CD4-positive, CD25-positive, alpha-beta regulatory T cell (primary cell): ENCODE data around the gene DYNC1I1. TPM values are rescaled to one million over a fixed set of nuclear protein-coding genes. Genes with fewer than 3 reads are reported as not detected.

Source experiments
- ATAC-seq, 2 donors: fragments of 150-1000 bp; cut with Tn5 transposase; one replicate each; pipeline ENCODE4 v1.10.0; 2021; ENCODE audit warnings: low read depth in 2 of 2, moderate number of reproducible peaks in 2 of 2, moderate library complexity in 1 of 2
- DNase-seq, 3 donors: peaks; one replicate each; pipeline versions ENCODE4 v3.0.0 to v3.0.0-alpha.2; 2012 to 2022; ENCODE audit warnings: mixed read lengths in 1 of 3
- H3K27ac ChIP-seq: one replicate; pipeline ENCODE4 v1.7.0; 2013; ENCODE audit warnings: mild to moderate bottlenecking, low read length; ENCODE audit not compliant: insufficient read depth, poor library complexity, severe bottlenecking
- H3K27me3 ChIP-seq: one replicate; pipeline ENCODE4 v1.7.0; 2013; ENCODE audit warnings: low read length; ENCODE audit not compliant: control insufficient read depth, insufficient read depth
- H3K36me3 ChIP-seq: one replicate; pipeline ENCODE4 v1.7.0; 2013; ENCODE audit warnings: mild to moderate bottlenecking, low read length, moderate library complexity; ENCODE audit not compliant: control insufficient read depth, insufficient read depth
- H3K4me1 ChIP-seq: 2 replicates; pipeline ENCODE4 v1.7.0; 2013; ENCODE audit warnings: mild to moderate bottlenecking, low read length; ENCODE audit not compliant: insufficient read depth, control insufficient read depth, poor library complexity, severe bottlenecking
- H3K4me3 ChIP-seq: one replicate; pipeline ENCODE4 v1.7.0; 2013; ENCODE audit warnings: low read depth, mild to moderate bottlenecking, low read length, moderate library complexity
- H3K9me3 ChIP-seq, 2 experiments: 1 replicate in 1 of 2; 2 replicates in 1 of 2; pipeline ENCODE4 v1.7.0; 2013; ENCODE audit warnings: low read length in 2 of 2, mild to moderate bottlenecking in 1 of 2, moderate library complexity in 1 of 2; ENCODE audit not compliant: control insufficient read depth in 2 of 2
- H3K27ac Mint-ChIP-seq, 3 donors: one replicate each; pipeline ENCODE4 v1.8.0; 2020 to 2022; ENCODE audit warnings: mild to moderate bottlenecking in 3 of 3, mixed read lengths in 3 of 3, moderate library complexity in 2 of 3
- H3K27me3 Mint-ChIP-seq: one replicate; pipeline ENCODE4 v1.8.0; 2022; ENCODE audit warnings: mild to moderate bottlenecking, mixed read lengths
- H3K36me3 Mint-ChIP-seq: one replicate; pipeline ENCODE4 v1.8.0; 2020; ENCODE audit warnings: mixed read lengths
- H3K4me1 Mint-ChIP-seq, 4 donors: one replicate each; pipeline ENCODE4 v1.8.0; 2020 to 2022; ENCODE audit warnings: mixed read lengths in 4 of 4, mild to moderate bottlenecking in 1 of 4
- H3K4me3 Mint-ChIP-seq, 4 donors: one replicate each; pipeline ENCODE4 v1.8.0; 2020 to 2022; ENCODE audit warnings: mild to moderate bottlenecking in 4 of 4, mixed read lengths in 4 of 4, moderate library complexity in 3 of 4
- H3K9me3 Mint-ChIP-seq, 7 donors: one replicate each; pipeline ENCODE4 v1.8.0; 2020 to 2022; ENCODE audit warnings: mixed read lengths in 7 of 7, mild to moderate bottlenecking in 3 of 7, moderate library complexity in 2 of 7
- polyA plus RNA-seq, 4 donors: library from polyadenylated mRNA; unstranded; fragments of 300-500 nt; fragmentation: Illumina TruSeq; gene quantifications; one replicate each; pipeline ENCODE4 v1.2.3, GENCODE V29; 2021
- total RNA-seq: library from RNA; stranded (reverse); gene quantifications from one replicate; pipeline ENCODE4 v1.2.3, GENCODE V29; 2022

The DYNC1I1 gene
- total and polyA plus RNA-seq, 5 donors from 2014 or later: not detected

DNA sequence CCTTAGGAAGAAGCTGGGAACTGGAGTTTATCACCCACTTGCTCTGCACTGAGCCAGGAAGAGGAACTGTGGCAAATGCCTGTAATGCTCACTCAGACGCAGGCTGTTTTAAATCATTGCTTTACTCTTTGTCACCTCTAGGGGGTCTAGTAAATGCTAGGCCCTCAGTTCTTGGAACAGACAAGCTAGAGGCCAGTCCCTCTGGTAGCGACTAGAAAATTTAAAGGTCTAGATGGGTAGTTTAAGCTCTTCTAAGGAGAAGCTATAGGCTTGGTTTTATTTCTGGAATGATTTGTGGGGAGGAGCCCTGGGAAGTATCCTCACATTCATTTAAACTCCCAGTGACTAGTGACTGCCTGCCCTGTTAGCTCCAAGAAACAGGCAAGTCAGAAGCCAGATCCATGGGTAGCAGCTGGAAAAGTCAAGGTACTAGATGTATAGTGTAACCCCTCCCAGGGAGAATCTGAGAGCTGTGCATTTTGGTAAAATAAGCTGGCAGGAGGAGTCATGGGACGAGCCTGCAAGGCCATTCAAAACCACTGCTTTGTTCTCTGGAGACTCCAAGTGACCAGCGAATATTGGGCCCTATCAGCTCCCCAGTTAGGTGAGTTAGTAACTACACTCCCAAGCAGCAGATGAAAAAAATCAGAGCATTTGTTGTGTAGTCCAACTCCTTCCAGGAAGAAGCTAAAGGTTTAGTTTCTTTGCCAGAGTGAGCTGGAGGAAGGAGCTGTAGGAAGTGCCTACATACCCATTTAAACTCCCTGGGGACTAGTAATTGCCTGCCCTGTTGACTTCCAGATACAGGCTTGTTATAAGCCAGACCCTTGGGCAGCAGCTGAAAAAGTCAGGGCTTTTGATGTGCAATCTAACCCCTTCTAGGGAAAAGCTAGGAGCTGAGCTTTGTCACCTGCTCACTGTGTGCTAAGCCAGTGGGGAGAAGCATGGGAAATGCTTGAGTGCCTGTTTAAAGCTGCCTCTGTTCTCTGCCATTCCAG, 68.9 kb downstream of the DYNC1I1 start:
- Histone ChIP-seq H3K27ac (no peak overlapping the region), H3K9me3 (no peaks in the 10 kb centered on the region), H3K4me1 (no peaks in the 10 kb centered on the region), H3K4me3 (no peak overlapping the region), H3K36me3 (no peaks in the 10 kb centered on the region), H3K27me3 (no peaks in the 10 kb centered on the region)
- H3K4me1 Mint-ChIP-seq: no peaks in the 10 kb centered on the region
- no peak overlapping the region for H3K27ac Mint-ChIP-seq
- H3K9me3 Mint-ChIP-seq: peaks cover 0 to 11% (median 5%) of the 10 kb centered on the region in 7 donors
- no peak overlapping the region for H3K4me3 Mint-ChIP-seq
- ATAC-seq (no peak), DNase-seq (no peak)
- no peaks in the 10 kb centered on the region for H3K27me3 Mint-ChIP-seq
- no peaks in the 10 kb centered on the region for H3K36me3 Mint-ChIP-seq

DNA sequence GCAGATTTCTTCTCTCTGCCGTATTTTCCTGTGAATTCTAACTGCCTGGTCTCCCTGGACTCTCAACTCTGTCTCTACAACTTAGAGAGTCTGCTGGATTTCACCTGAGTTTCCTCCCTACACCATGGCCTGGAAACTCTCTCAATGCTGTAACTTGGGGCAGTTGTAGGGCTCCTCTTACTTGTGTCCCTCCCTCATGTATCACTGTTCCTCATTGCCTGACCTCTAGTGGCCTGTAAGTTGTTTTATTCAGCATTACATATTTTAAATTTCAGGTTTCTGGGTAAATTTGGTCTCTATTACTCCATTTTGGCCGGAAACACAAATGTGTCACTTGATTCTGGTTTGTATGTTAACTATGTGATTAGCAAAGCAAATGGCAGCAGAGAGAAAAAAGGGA, 70.9 kb downstream of the DYNC1I1 start:
- Mint-ChIP-seq H3K27ac (no peak overlapping the region), H3K9me3 (peaks cover 0 to 6% (median 5%) of the 10 kb centered on the region in 7 donors), H3K4me3 (no peak overlapping the region), H3K4me1 (no peaks in the 10 kb centered on the region), H3K36me3 (no peaks in the 10 kb centered on the region), H3K27me3 (no peaks in the 10 kb centered on the region)
- Histone ChIP-seq H3K27ac (no peak overlapping the region), H3K4me3 (no peak overlapping the region), H3K36me3 (no peaks in the 10 kb centered on the region), H3K27me3 (no peaks in the 10 kb centered on the region), H3K9me3 (no peaks in the 10 kb centered on the region), H3K4me1 (no peaks in the 10 kb centered on the region)
- DNase-seq (no peak), ATAC-seq (no peak)

- Histone ChIP-seq H3K27ac (no peak overlapping the region), H3K9me3 (no peaks in the 10 kb centered on the region), H3K36me3 (no peaks in the 10 kb centered on the region), H3K27me3 (no peaks in the 10 kb centered on the region), H3K4me3 (no peak overlapping the region), H3K4me1 (no peaks in the 10 kb centered on the region)
- DNase-seq: no peak
- Mint-ChIP-seq H3K4me3 (no peak overlapping the region), H3K9me3 (peaks cover 0 to 5% (median 1%) of the 10 kb centered on the region in 7 donors), H3K27ac (no peak overlapping the region), H3K4me1 (no peaks in the 10 kb centered on the region), H3K27me3 (no peaks in the 10 kb centered on the region), H3K36me3 (no peaks in the 10 kb centered on the region)
- ATAC-seq: no peak
Measured at GRCh38 chr7:95845007-95845406, 72.7 kb downstream of the DYNC1I1 start.

DNA sequence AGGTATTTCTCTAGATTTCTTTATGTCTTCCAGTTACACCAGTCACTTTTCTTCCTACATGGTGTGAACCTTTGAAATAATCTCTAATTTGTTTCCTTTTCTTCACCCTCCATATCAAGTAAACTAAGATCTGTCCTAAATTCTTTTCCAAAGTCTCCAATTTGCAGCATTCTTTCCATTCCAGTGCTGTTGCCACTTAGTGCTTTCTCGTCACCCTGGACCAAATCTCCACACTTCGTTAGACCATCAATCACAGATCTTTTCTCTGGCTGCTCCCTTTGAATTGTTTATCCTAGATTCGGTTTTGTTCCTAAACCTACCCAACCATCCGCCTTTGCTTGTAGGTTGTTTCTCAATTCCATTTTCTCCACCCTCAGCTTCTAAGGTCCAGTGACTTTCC, 74.7 kb downstream of the DYNC1I1 start:
- ATAC-seq: no peak

DNA sequence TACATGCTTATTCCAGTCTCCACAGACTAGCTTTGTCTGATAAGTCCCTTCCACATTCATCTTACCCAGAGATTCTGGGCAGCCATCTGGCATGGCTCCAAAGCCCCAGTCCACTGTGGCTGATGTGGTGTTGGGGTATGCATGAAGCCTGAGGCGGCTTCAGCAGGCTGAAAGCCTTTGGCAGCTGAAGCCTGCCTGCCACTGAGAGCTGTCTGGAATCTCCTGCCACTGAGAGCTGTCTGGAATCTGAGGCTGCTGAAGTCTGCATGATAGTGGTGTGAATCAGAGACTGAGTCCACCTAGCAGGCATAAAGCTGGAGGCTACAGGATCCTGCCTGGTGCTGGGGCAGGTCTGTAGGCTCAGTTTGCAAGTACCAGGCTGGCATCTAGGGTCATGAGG, 87.1 kb downstream of the DYNC1I1 start:
- Mint-ChIP-seq H3K4me3 (no peak overlapping the region), H3K27ac (no peak overlapping the region), H3K4me1 (no peaks in the 10 kb centered on the region), H3K9me3 (peaks cover 0 to 10% (median 3%) of the 10 kb centered on the region in 7 donors), H3K27me3 (peaks cover 4% of the 10 kb centered on the region), H3K36me3 (no peaks in the 10 kb centered on the region)
- H3K9me3 ChIP-seq: no peaks in the 10 kb centered on the region
- H3K27ac ChIP-seq: no peak overlapping the region
- no peaks in the 10 kb centered on the region for H3K27me3 ChIP-seq
- H3K4me3 ChIP-seq: no peak overlapping the region
- no peaks in the 10 kb centered on the region for H3K4me1 ChIP-seq
- no peak for ATAC-seq
- H3K36me3 ChIP-seq: no peaks in the 10 kb centered on the region
- DNase-seq: no peak

More for the DNA sequence above, 74.7 kb downstream of the DYNC1I1 start:
- Mint-ChIP-seq H3K27me3 (no peaks in the 10 kb centered on the region), H3K9me3 (peaks cover 0 to 1% (median 0%) of the 10 kb centered on the region in 7 donors), H3K4me1 (no peaks in the 10 kb centered on the region), H3K36me3 (no peaks in the 10 kb centered on the region), H3K4me3 (no peak overlapping the region), H3K27ac (no peak overlapping the region)
- H3K36me3 ChIP-seq: no peaks in the 10 kb centered on the region
- H3K27me3 ChIP-seq: no peaks in the 10 kb centered on the region
- no peaks in the 10 kb centered on the region for H3K9me3 ChIP-seq
- DNase-seq: no peak
- H3K27ac ChIP-seq: no peak overlapping the region
- H3K4me3 ChIP-seq: no peak overlapping the region
- H3K4me1 ChIP-seq: no peaks in the 10 kb centered on the region

- no peak for DNase-seq
- H3K27ac Mint-ChIP-seq: no peak overlapping the region
Measured at GRCh38 chr7:95861041-95861440, 88.7 kb downstream of the DYNC1I1 start.

GRCh38 chr7:95863623-95864022, 91.3 kb downstream of the DYNC1I1 start:
- H3K4me3 Mint-ChIP-seq: no peak overlapping the region
- ATAC-seq: no peak
- Histone ChIP-seq H3K36me3 (no peaks in the 10 kb centered on the region), H3K9me3 (no peaks in the 10 kb centered on the region), H3K4me3 (no peak overlapping the region), H3K27me3 (no peaks in the 10 kb centered on the region), H3K4me1 (no peaks in the 10 kb centered on the region), H3K27ac (no peak overlapping the region)
- H3K27me3 Mint-ChIP-seq: peaks cover 4% of the 10 kb centered on the region
- DNase-seq: no peak
- H3K4me1 Mint-ChIP-seq: no peaks in the 10 kb centered on the region
- H3K9me3 Mint-ChIP-seq: peaks cover 0 to 10% (median 3%) of the 10 kb centered on the region in 7 donors
- no peaks in the 10 kb centered on the region for H3K36me3 Mint-ChIP-seq
- H3K27ac Mint-ChIP-seq: no peak overlapping the region

More at GRCh38 chr7:95861041-95861440, 88.7 kb downstream of the DYNC1I1 start:
- no peaks in the 10 kb centered on the region for H3K36me3 Mint-ChIP-seq
- no peaks in the 10 kb centered on the region for H3K36me3 ChIP-seq
- H3K9me3 ChIP-seq: no peaks in the 10 kb centered on the region
- no peak overlapping the region for H3K4me3 Mint-ChIP-seq
- H3K9me3 Mint-ChIP-seq: peaks cover 0 to 10% (median 3%) of the 10 kb centered on the region in 7 donors
- H3K4me1 ChIP-seq: no peaks in the 10 kb centered on the region
- no peaks in the 10 kb centered on the region for H3K27me3 ChIP-seq
- H3K4me1 Mint-ChIP-seq: no peaks in the 10 kb centered on the region
- H3K27ac ChIP-seq: no peak overlapping the region
- H3K4me3 ChIP-seq: no peak overlapping the region
- peaks cover 4% of the 10 kb centered on the region for H3K27me3 Mint-ChIP-seq
- ATAC-seq: no peak
